Measurements from ENCODE around the gene KIRREL3.

The KIRREL3 gene

GRCh38 chr11:126914941-126915340 lies 85.6 kb downstream of the KIRREL3 start:
- DNase-seq (ENCODE audit: low spot score) = peak; percentile 50

GRCh38 chr11:126914166-126914565 lies 86.4 kb downstream of the KIRREL3 start:
- no peak for DNase-seq (ENCODE audit: low spot score)

- no peak for DNase-seq (ENCODE audit: low spot score)
Observed at GRCh38 chr11:126904520-126904919, 96.0 kb downstream of the KIRREL3 start.

GRCh38 chr11:126901783-126902182 lies 98.8 kb downstream of the KIRREL3 start:
- DNase-seq (ENCODE audit: low spot score) = no peak

- DNase-seq (ENCODE audit: low spot score) = no peak
Observed at GRCh38 chr11:126899961-126900748, 100.4 kb downstream of the KIRREL3 start.

GRCh38 chr11:126898802-126899201 lies 101.8 kb downstream of the KIRREL3 start:
- DNase-seq (ENCODE audit: low spot score) = no peak

GRCh38 chr11:126897430-126897829 lies 103.1 kb downstream of the KIRREL3 start:
- DNase-seq (ENCODE audit: low spot score) = no peak

GRCh38 chr11:126896025-126896424 lies 104.5 kb downstream of the KIRREL3 start:
- no peak for DNase-seq (ENCODE audit: low spot score)

GRCh38 chr11:126893796-126894195 lies 106.8 kb downstream of the KIRREL3 start:
- DNase-seq (ENCODE audit: low spot score) = no peak

GRCh38 chr11:126892756-126893155 lies 107.8 kb downstream of the KIRREL3 start:
- no peak for DNase-seq (ENCODE audit: low spot score)

- DNase-seq (ENCODE audit: low spot score) = peak; percentile 80
Observed at GRCh38 chr11:126891556-126892217, 108.9 kb downstream of the KIRREL3 start.

GRCh38 chr11:126890561-126890960 lies 110.0 kb downstream of the KIRREL3 start:
- no peak for DNase-seq (ENCODE audit: low spot score)

GRCh38 chr11:126888115-126888712 lies 112.4 kb downstream of the KIRREL3 start:
- DNase-seq (ENCODE audit: low spot score) = no peak

- peak; percentile 33 for DNase-seq (ENCODE audit: low spot score)
Observed at GRCh38 chr11:126886636-126887035, 113.9 kb downstream of the KIRREL3 start.

- no peak for DNase-seq (ENCODE audit: low spot score)
Observed at GRCh38 chr11:126886085-126886484, 114.5 kb downstream of the KIRREL3 start.

GRCh38 chr11:126884594-126884993 lies 116.0 kb downstream of the KIRREL3 start:
- no peak for DNase-seq (ENCODE audit: low spot score)

GRCh38 chr11:126884192-126884591 lies 116.4 kb downstream of the KIRREL3 start:
- no peak for DNase-seq (ENCODE audit: low spot score)

GRCh38 chr11:126880872-126881271 lies 119.7 kb downstream of the KIRREL3 start:
- no peak for DNase-seq (ENCODE audit: low spot score)

- no peak for DNase-seq (ENCODE audit: low spot score)
Observed at GRCh38 chr11:126879516-126879915, 121.1 kb downstream of the KIRREL3 start.

GRCh38 chr11:126878913-126879482 lies 121.6 kb downstream of the KIRREL3 start:
- DNase-seq (ENCODE audit: low spot score) = no peak

- no peak for DNase-seq (ENCODE audit: low spot score)
Observed at GRCh38 chr11:126874831-126875230, 125.7 kb downstream of the KIRREL3 start.

- no peak for DNase-seq (ENCODE audit: low spot score)
Observed at GRCh38 chr11:126874276-126874675, 126.3 kb downstream of the KIRREL3 start.

GRCh38 chr11:126871792-126872191 lies 128.8 kb downstream of the KIRREL3 start:
- peak; percentile 13 for DNase-seq (ENCODE audit: low spot score)

All from AG08395 (cell line).